Measurements from ENCODE around the gene MORN1. TPM values are rescaled to one million over a fixed set of nuclear protein-coding genes. Genes with fewer than 3 reads are reported as not detected.
"Not testable (repeated sequence)": the region's sequence is repeated elsewhere in the genome, so short reads cannot be mapped to it uniquely, and the experiment has no call there.

MORN1 gene
- total RNA-seq, 4 donors from 2014 or later, result 7.0 to 9.8 (median 8.0) TPM

DNA sequence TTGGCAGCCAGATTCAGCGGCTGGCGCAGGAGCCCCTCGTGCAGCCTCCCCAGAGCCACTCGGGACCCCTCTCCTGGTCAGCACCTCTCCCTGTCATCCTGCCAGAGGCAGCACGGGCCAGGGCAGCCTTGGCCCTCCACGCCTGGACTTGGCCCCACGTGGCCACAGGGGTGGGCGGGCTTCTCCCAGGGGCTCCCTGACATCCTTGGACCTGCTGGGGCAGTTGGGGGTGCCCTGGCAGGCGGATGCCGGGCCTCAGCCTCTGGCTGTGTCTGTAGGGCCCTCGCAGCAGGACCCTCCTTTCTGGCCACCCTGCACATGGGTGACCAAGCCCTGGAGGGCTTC is 60.2 kb downstream of the MORN1 start:
- H3K9me3 ChIP-seq, result no peaks in the 10 kb centered on the region
- intact Hi-C loops (cut with DNase I), result no loop called here
- no peak for TF ChIP-seq POLR2AphosphoS5 (IDR thresholded peaks at IDR 0.05)
- 80% methylated on average over 4 of the region's 11 CpGs for WGBS
- H3K4me3 ChIP-seq, result no peak overlapping the region
- no peaks in the 10 kb centered on the region for H3K36me3 ChIP-seq
- H3K27ac ChIP-seq (replicated peaks in 1 of 4), result peak overlapping the region; percentile 77 to 85 (median 80)
- H3K27me3 ChIP-seq, result no peaks in the 10 kb centered on the region
- peaks cover 15 to 30% (median 25%) of the 10 kb centered on the region in 4 donors for H3K4me1 ChIP-seq
- no peak for DNase-seq (ENCODE audit: extremely low spot score)

DNA sequence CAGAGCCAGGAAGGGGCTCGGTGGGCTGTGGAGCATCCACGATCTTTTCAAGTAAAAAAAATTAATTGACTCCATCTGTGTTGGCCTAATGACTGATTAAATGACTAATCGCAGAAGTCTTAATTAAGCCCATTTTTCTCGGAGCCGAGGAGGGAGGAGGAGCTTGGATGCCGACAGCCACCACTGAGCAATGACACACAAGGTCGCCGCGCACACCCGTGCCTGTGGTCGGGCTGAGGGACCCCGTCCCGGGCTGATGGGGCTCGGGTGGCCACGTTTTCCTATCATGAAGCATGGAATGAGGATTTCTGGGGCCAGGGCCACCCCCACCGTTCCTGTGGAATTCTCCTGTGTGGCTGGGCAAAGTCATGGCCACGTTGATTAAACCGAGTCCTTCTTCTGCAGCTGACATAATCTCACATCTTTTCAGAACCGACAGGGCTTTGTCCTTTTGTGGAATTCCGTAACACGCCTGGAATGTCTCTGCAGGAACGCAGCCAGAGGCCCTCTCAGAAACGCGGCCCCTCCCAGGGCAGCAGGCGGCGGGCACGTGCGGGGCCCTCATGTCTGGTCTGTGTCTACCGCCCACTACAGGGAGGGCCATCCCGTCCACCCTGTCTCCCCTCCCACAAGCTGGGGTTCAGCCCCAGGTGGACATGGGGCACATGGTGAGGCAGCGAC is 60.7 kb downstream of the MORN1 start:
- TF ChIP-seq POLR2A (IDR thresholded peaks at IDR 0.05; ENCODE audit: low read depth) (no peak), EP300 (IDR thresholded peaks at IDR 0.05) (no peak), POLR2AphosphoS5 (IDR thresholded peaks at IDR 0.05) (peak; percentile 77 to 78)
- TF ChIP-seq, protein P1, sequence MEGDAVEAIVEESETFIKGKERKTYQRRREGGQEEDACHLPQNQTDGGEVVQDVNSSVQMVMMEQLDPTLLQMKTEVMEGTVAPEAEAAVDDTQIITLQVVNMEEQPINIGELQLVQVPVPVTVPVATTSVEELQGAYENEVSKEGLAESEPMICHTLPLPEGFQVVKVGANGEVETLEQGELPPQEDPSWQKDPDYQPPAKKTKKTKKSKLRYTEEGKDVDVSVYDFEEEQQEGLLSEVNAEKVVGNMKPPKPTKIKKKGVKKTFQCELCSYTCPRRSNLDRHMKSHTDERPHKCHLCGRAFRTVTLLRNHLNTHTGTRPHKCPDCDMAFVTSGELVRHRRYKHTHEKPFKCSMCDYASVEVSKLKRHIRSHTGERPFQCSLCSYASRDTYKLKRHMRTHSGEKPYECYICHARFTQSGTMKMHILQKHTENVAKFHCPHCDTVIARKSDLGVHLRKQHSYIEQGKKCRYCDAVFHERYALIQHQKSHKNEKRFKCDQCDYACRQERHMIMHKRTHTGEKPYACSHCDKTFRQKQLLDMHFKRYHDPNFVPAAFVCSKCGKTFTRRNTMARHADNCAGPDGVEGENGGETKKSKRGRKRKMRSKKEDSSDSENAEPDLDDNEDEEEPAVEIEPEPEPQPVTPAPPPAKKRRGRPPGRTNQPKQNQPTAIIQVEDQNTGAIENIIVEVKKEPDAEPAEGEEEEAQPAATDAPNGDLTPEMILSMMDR (IDR thresholded peaks at IDR 0.05), result peak; percentile 5 to 33 (median 11)
- no peak for DNase-seq (ENCODE audit: extremely low spot score)
- Histone ChIP-seq H3K9me3 (no peaks in the 10 kb centered on the region), H3K27me3 (no peaks in the 10 kb centered on the region), H3K27ac (replicated peaks in 1 of 4) (peak overlapping the region; percentile 77 to 85 (median 80)), H3K4me3 (peak overlapping the region in 1 of 4 donors; percentile 25), H3K4me1 (peaks cover 15 to 30% (median 25%) of the 10 kb centered on the region in 4 donors), H3K36me3 (no peaks in the 10 kb centered on the region)
- intact Hi-C loops (cut with DNase I), result no loop called here
- WGBS, result 43% methylated on average over 20 of the region's 31 CpGs

DNA sequence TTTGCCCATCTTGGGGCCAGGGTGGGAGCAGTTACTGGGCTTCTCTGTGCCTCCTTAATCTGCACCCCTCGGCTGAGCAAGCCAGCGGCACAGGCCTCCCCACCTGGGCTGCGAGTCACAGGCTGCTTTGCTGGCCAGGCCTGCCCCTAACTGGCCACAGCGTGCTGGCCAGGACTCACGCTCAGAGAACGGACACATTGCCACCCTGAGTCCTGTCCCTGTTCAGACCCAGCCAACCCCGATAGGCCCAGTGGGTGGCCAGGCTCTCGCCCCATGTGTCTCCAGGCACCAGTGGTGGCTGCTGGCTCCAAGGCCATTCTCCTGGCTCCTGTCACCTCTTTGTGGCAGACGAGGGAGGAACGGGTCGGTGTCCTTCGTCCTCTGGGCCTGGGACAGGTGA is 61.3 kb downstream of the MORN1 start:
- H3K27ac ChIP-seq (replicated peaks in 1 of 4), result peak overlapping the region; percentile 77 to 85 (median 80)
- intact Hi-C loops (cut with DNase I), result no loop called here
- no peak for DNase-seq (ENCODE audit: extremely low spot score)
- H3K36me3 ChIP-seq, result no peaks in the 10 kb centered on the region
- H3K27me3 ChIP-seq, result no peaks in the 10 kb centered on the region
- no peak for TF ChIP-seq POLR2AphosphoS5 (IDR thresholded peaks at IDR 0.05)
- no peak for TF ChIP-seq EP300 (IDR thresholded peaks at IDR 0.05)
- no peak for TF ChIP-seq POLR2A (IDR thresholded peaks at IDR 0.05; ENCODE audit: low read depth)
- TF ChIP-seq, protein P1 (IDR thresholded peaks at IDR 0.05), result no peak
- 94% methylated on average over 7 of the region's 12 CpGs for WGBS
- H3K4me1 ChIP-seq, result peaks cover 15 to 30% (median 25%) of the 10 kb centered on the region in 4 donors
- no peaks in the 10 kb centered on the region for H3K9me3 ChIP-seq
- no peak overlapping the region for H3K4me3 ChIP-seq

DNA sequence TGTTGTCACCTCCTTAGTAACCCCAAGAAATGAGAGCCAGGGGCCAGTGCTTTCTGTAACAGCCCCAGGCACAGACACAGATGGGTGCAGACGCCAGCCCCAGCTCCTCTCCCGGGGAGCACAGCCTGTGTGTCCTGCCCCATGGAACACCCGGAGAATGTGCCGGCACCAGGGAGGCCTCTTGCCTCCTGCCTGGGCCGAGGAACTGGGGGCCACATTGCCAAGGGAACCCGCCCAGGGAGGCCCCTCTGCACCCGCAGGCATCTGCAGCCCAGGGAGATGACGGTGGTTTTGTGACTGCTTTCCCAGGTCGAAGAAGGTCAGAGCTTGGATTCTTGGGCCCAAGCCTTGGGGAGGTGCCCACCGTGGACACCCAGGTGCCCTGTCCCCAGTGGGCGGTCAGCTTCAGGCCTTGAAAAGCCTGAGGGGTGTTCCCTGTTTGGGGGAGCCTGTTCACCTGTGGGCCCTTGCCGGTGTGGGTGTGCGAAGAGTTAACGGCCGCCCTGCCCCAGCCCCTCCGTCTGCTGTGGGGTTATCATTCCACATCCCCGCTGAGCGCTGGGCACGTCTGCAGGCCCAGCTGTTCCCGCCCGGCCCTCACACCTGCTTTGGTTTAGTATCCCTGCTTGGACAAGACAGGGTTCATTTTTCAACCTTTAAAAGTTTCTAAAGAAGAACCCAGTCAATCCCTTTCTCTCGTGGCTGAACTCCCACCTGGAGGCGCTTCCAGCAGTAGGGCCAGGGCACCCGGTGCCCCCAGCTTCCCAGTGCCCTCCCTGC is 62.5 kb downstream of the MORN1 start:
- H3K4me3 ChIP-seq, result no peak overlapping the region
- peaks cover 15 to 32% (median 25%) of the 10 kb centered on the region in 4 donors for H3K4me1 ChIP-seq
- no peaks in the 10 kb centered on the region for H3K9me3 ChIP-seq
- 78% methylated on average over 12 of the region's 24 CpGs for WGBS
- H3K27me3 ChIP-seq, result no peaks in the 10 kb centered on the region
- no peak for TF ChIP-seq POLR2AphosphoS5 (IDR thresholded peaks at IDR 0.05)
- TF ChIP-seq, protein P1 (IDR thresholded peaks at IDR 0.05), result no peak
- TF ChIP-seq EP300 (IDR thresholded peaks at IDR 0.05), result no peak
- no peak for TF ChIP-seq POLR2A (IDR thresholded peaks at IDR 0.05; ENCODE audit: low read depth)
- H3K27ac ChIP-seq (replicated peaks in 1 of 4), result peak overlapping the region; percentile 77 to 85 (median 80)
- DNase-seq (ENCODE audit: extremely low spot score), result no peak
- intact Hi-C loops (cut with DNase I), result no loop called here
- H3K36me3 ChIP-seq, result no peaks in the 10 kb centered on the region

DNA sequence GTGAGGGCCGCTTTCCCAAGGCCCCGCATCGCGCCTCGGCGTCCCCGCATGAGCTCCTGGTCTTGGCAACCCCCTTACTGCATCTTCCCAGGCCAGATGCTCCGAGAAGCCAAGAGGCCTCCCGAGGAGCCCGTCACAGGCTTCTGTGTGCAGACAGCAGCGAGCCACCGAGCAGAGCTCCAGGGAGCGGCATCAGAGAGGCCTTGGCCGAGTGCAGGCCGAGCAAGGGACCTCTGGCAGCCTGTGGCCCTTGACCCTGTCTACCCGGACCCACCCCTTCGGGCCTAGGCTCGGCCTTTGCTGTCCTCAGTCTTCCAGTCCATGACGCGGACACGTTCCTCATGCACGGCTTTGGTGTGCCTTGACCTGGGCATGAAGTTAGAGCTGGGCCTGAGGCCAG is 63.5 kb downstream of the MORN1 start:
- TF ChIP-seq POLR2AphosphoS5 (IDR thresholded peaks at IDR 0.05), result no peak
- TF ChIP-seq, protein P1 (IDR thresholded peaks at IDR 0.05), result no peak
- no peak for TF ChIP-seq EP300 (IDR thresholded peaks at IDR 0.05)
- no peak for TF ChIP-seq POLR2A (IDR thresholded peaks at IDR 0.05; ENCODE audit: low read depth)
- no peaks in the 10 kb centered on the region for H3K36me3 ChIP-seq
- peaks cover 17 to 42% (median 33%) of the 10 kb centered on the region in 4 donors for H3K4me1 ChIP-seq
- H3K27ac ChIP-seq (replicated peaks in 1 of 4), result no peak overlapping the region
- no peaks in the 10 kb centered on the region for H3K9me3 ChIP-seq
- WGBS, result 90% methylated on average over 8 of the region's 22 CpGs
- H3K4me3 ChIP-seq, result no peak overlapping the region
- no peaks in the 10 kb centered on the region for H3K27me3 ChIP-seq
- intact Hi-C loops (cut with DNase I), result no loop called here
- no peak for DNase-seq (ENCODE audit: extremely low spot score)

DNA sequence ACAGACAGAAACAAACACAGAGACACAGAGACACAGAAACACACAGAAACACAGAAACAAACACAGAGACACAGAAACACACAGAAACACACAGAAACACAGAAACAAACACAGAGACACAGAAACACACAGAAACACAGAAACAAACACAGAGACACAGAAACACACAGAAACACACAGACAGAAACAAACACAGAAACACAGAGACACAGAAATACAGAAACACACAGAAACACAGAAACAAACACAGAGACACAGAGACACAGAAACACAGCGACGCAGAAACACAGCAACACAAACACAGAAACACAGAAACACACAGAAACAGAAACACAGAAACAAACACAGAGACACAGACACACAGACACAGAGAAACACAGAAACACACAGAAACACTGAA is 64.2 kb downstream of the MORN1 start:
- H3K27ac ChIP-seq (replicated peaks in 1 of 4); H3K9me3 ChIP-seq; DNase-seq (ENCODE audit: extremely low spot score); H3K36me3 ChIP-seq; intact Hi-C loops (cut with DNase I); H3K27me3 ChIP-seq; H3K4me3 ChIP-seq: not testable (repeated sequence)
- H3K4me1 ChIP-seq, result peaks cover 24 to 49% (median 40%) of the 10 kb centered on the region in 4 donors
- WGBS, result 95% methylated on average over 2 of the region's 2 CpGs

Data from esophagus muscularis mucosa (tissue), 4 donors.